Left renal pelvis (tissue), 4 donors: ENCODE results near the gene FAM135A. TPM values are rescaled to one million over a fixed set of nuclear protein-coding genes. Genes with fewer than 3 reads are reported as not detected.
"Not testable (repeated sequence)": the region's sequence is repeated elsewhere in the genome, so short reads cannot be mapped to it uniquely, and the experiment has no call there.

Source experiments
- DNase-seq, 4 donors: peaks; one replicate each; pipeline ENCODE4 v3.0.0-alpha.2; 2013; ENCODE audit warnings: low read depth in 4 of 4, low spot score in 3 of 4
- polyA plus RNA-seq, 4 donors: library from polyadenylated mRNA; unstranded; fragments of 120-200 nt; gene quantifications; one replicate each; pipeline ENCODE4 v1.2.1, GENCODE V29; 2013; ENCODE audit not compliant: insufficient read length in 4 of 4

FAM135A gene
- polyA plus RNA-seq, 4 donors: 18.4 to 37.3 (median 30.3) TPM

DNA sequence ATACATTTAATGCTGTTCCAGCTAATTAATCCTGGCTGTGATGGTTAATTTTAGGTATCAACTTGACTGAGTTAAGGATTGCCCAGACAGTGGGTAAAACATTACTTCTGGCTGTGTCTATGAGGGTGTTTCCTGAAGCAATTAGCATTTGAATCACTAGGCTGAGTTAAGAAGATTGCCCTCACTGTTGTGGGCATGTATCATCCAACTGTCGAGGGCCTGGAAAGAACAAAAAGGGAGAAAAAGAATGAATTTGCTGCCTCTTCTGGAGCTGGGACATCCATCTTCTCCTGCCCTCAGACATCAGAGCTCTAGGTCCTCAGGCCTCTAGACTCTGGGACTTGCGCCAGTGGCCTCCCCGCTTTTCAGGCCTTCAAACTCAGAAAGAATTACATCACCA is 187.7 kb downstream of the FAM135A start:
- no peak for DNase-seq

DNA sequence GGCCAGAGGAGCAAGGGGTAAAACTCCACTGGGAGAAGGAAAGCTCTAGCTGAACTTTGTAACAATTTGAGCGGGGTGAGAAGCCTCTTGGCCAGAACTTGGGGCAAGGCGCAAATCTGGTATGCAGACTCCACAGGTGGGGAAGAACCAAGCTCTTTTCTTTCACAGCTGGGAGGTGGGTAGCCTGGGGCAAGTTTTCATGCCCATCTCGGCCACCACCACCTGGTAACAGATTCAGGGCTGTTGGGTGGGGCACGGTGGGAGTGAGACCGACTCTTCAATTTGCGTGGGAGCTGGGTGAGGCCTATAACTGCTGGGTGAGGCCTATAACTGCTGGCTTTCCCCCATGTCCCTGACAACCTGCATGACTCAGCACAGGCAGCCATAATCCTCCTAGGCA is 190.9 kb downstream of the FAM135A start:
- no peak for DNase-seq

DNA sequence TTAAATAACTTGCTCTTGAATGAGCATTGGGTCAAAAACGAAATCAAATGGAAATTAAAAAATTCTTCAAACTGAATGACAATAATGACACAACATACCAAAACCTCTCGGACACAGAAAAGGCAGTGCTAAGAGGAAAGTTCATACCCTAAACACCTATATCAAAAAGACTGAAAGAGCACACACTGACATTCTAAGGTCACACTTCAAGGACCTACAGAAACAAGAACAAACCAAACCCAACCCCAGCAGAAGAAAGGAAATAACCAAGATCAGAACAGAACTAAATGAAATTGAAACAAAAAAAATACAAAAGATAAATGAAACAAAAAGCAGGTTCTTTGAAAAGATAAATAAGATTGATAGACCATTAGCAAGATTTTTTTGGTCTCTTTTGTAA is 194.1 kb downstream of the FAM135A start:
- DNase-seq: not testable (repeated sequence)

DNA sequence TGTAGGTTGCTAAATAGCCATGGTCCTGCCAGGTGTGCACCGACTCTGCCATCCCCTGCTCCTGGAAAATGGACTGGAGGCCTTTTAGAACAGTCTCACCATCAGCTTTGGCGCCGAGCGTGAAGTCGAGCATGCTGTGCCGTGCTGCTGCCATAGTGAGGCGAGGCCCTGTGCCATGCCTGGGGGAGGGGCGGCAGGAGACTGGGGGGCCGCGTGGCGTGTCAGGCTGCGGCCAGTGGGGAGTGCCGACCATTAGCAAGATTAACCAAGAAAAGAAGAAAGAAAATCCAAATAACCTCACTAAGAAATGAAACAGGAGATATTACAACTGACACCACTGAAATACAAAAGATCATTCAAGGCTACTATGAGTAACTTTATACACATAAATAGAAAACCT is 195.9 kb downstream of the FAM135A start:
- not testable (repeated sequence) for DNase-seq

Other genes with a start within 250 kb of the FAM135A start
- 10 to 100 TPM; 29.4 to 43.2 (median 36.1) TPM for gene COL9A1, start 110.4 kb upstream of the FAM135A start, polyA plus RNA-seq
- 10 to 100 TPM; 11.0 to 24.5 (median 17.6) TPM for gene SDHAF4, start 153.4 kb downstream of the FAM135A start, polyA plus RNA-seq